GM23338 (cell line): ENCODE measurements around the gene HIVEP3. TPM values are rescaled to one million over a fixed set of nuclear protein-coding genes. Genes with fewer than 3 reads are reported as not detected.

Experiments used
- ATAC-seq: fragments of 200-7000 bp; cut with Tn5 transposase; 3 replicates; pipeline ENCODE4 v1.9.1; 2020
- DNase-seq: peaks from one replicate; pipeline ENCODE4 v3.0.0-alpha.2; 2015; ENCODE audit warnings: low spot score
- H2AFZ ChIP-seq: fragments of 200-600 bp; sonication (generic); 2 replicates; pipeline ENCODE4 v1.8.0; 2016; ENCODE audit warnings: antibody characterized with exemption, mild to moderate bottlenecking, moderate library complexity
- H3F3A ChIP-seq: fragments of 200-600 bp; sonication (generic); replicated peaks from 2 replicates; pipeline ENCODE4 v1.8.0; 2017; ENCODE audit warnings: antibody characterized with exemption, mixed run types, low read depth
- H3K27ac ChIP-seq: fragments of 200-600 bp; sonication (generic); 2 replicates; pipeline ENCODE4 v1.6.1; 2016; ENCODE audit warnings: low read depth
- H3K27me3 ChIP-seq: fragments of 200-600 bp; sonication (generic); 2 replicates; pipeline ENCODE4 v1.8.0; 2016; ENCODE audit warnings: mild to moderate bottlenecking, mixed run types, moderate library complexity; ENCODE audit not compliant: insufficient read depth
- H3K36me3 ChIP-seq: fragments of 200-600 bp; sonication (generic); 2 replicates; pipeline ENCODE4 v1.8.0; 2016; ENCODE audit warnings: mild to moderate bottlenecking; ENCODE audit not compliant: insufficient read depth
- H3K4me1 ChIP-seq: fragments of 200-600 bp; sonication (generic); 2 replicates; pipeline ENCODE4 v1.8.0; 2016; ENCODE audit warnings: mild to moderate bottlenecking, moderate library complexity; ENCODE audit not compliant: insufficient read depth
- H3K4me2 ChIP-seq: fragments of 200-600 bp; sonication (generic); 2 replicates; pipeline ENCODE4 v1.7.1; 2017; ENCODE audit warnings: mixed run types
- H3K4me3 ChIP-seq: fragments of 200-600 bp; sonication (generic); 2 replicates; pipeline ENCODE4 v1.6.1; 2016; ENCODE audit warnings: mixed run types
- H3K79me2 ChIP-seq: fragments of 200-600 bp; sonication (generic); replicated peaks from 2 replicates; pipeline ENCODE4 v1.8.0; 2017; ENCODE audit warnings: mild to moderate bottlenecking; ENCODE audit not compliant: insufficient read depth
- H3K9me2 ChIP-seq: fragments of 200-600 bp; sonication (generic); 2 replicates; pipeline ENCODE4 v1.8.0; 2017; ENCODE audit not compliant: insufficient read depth
- H4K20me1 ChIP-seq: fragments of 200-600 bp; sonication (generic); replicated peaks from 2 replicates; pipeline ENCODE4 v1.8.0; 2017; ENCODE audit warnings: mild to moderate bottlenecking; ENCODE audit not compliant: insufficient read depth
- H3K27ac Mint-ChIP-seq: 2 replicates; pipeline ENCODE4 v1.8.0; 2020; ENCODE audit warnings: inconsistent platforms, mild to moderate bottlenecking, moderate library complexity, mixed read lengths
- H3K27me3 Mint-ChIP-seq: 3 replicates; pipeline ENCODE4 v1.8.0; 2022; ENCODE audit warnings: low read depth, mild to moderate bottlenecking, moderate library complexity, mixed read lengths, inconsistent platforms; ENCODE audit not compliant: insufficient read depth, poor library complexity
- H3K36me3 Mint-ChIP-seq: 3 replicates; pipeline ENCODE4 v1.8.0; 2021; ENCODE audit warnings: low read depth, mild to moderate bottlenecking, inconsistent platforms, moderate library complexity, mixed read lengths
- H3K4me1 Mint-ChIP-seq: 3 replicates; pipeline ENCODE4 v1.8.0; 2020; ENCODE audit warnings: mild to moderate bottlenecking, inconsistent platforms, mixed read lengths
- H3K4me3 Mint-ChIP-seq: 3 replicates; pipeline ENCODE4 v1.8.0; 2021; ENCODE audit warnings: moderate library complexity, mild to moderate bottlenecking, inconsistent platforms, mixed read lengths
- H3K9me3 Mint-ChIP-seq: 3 replicates; pipeline ENCODE4 v1.8.0; 2020; ENCODE audit warnings: moderate library complexity, mild to moderate bottlenecking, inconsistent platforms, mixed read lengths
- CREB1 ChIP-seq: fragments of 250-450 bp; sonication (Bioruptor Pico); IDR thresholded peaks from 2 replicates; pipeline ENCODE4 v1.5.0; 2020; ENCODE audit warnings: low read depth, mild to moderate bottlenecking, moderate library complexity
- CTCF ChIP-seq, 2 experiments: fragments of 200-600 bp in 1 of 2; sonication (generic) in 1 of 2; conservative IDR thresholded peaks; 2 replicates each; pipeline versions ENCODE4 v1.5.1 to v1.6.1; 2016 to 2017; ENCODE audit warnings: antibody characterized with exemption in 2 of 2, low read depth in 2 of 2, mild to moderate bottlenecking in 2 of 2, moderate library complexity in 1 of 2
- ETS1 ChIP-seq: IDR thresholded peaks from 2 replicates; pipeline ENCODE4 v1.6.1; 2016; ENCODE audit warnings: antibody characterized with exemption
- EZH2 ChIP-seq: fragments of 200-600 bp; sonication (generic); IDR thresholded peaks from one replicate; pipeline ENCODE4 v1.8.0; 2017; ENCODE audit warnings: antibody characterized with exemption, mild to moderate bottlenecking, low read depth; ENCODE audit not compliant: unreplicated experiment
- EZH2phosphoT487 ChIP-seq: fragments of 200-600 bp; sonication (generic); IDR thresholded peaks from one replicate; pipeline ENCODE4 v1.8.1; 2018; ENCODE audit warnings: antibody characterized with exemption; ENCODE audit not compliant: unreplicated experiment
- JUNB ChIP-seq: IDR thresholded peaks from one replicate; pipeline ENCODE4 v1.6.1; 2016; ENCODE audit warnings: antibody characterized with exemption; ENCODE audit not compliant: unreplicated experiment
- NANOG ChIP-seq: IDR thresholded peaks from 2 replicates; pipeline ENCODE4 v1.6.1; 2016; ENCODE audit warnings: antibody characterized with exemption, borderline replicate concordance
- POLR2AphosphoS5 ChIP-seq: IDR thresholded peaks from 2 replicates; pipeline ENCODE4 v1.6.1; 2016; ENCODE audit warnings: antibody characterized with exemption, low read depth
- REST ChIP-seq: IDR thresholded peaks from one replicate; pipeline ENCODE4 v1.6.1; 2018; ENCODE audit warnings: antibody characterized with exemption; ENCODE audit not compliant: unreplicated experiment
- STAT1 ChIP-seq: IDR thresholded peaks from one replicate; pipeline ENCODE4 v1.6.1; 2016; ENCODE audit warnings: antibody characterized with exemption; ENCODE audit not compliant: unreplicated experiment
- ZNF114 ChIP-seq: fragments of 250-450 bp; sonication (Bioruptor Pico); IDR thresholded peaks from 2 replicates; pipeline ENCODE4 v1.5.0; 2020; ENCODE audit warnings: mild to moderate bottlenecking, moderate library complexity
- ZNF331 ChIP-seq: fragments of 250-450 bp; sonication (Bioruptor Pico); IDR thresholded peaks from 2 replicates; pipeline ENCODE4 v1.5.0; 2020; ENCODE audit warnings: low read depth, mild to moderate bottlenecking, moderate library complexity
- ZNF462 ChIP-seq: fragments of 250-450 bp; sonication (Bioruptor Pico); IDR thresholded peaks from 2 replicates; pipeline ENCODE4 v1.5.0; 2020; ENCODE audit warnings: mild to moderate bottlenecking, moderate library complexity
- polyA plus RNA-seq: library from polyadenylated mRNA; unstranded; fragments of >200 nt; fragmentation: Nextera tagmentation; extraction: Ambion mirVana; gene quantifications from 2 replicates; pipeline ENCODE4 v1.2.1, GENCODE V29; 2016
- total RNA-seq: library from RNA; depleted of rRNA; stranded (reverse); fragments of >200 nt; shearing (Covaris generic); gene quantifications from 2 replicates; pipeline ENCODE4 v1.2.3, GENCODE V29; 2014

HIVEP3 gene
- total and polyA plus RNA-seq, 2 experiments from 2014 or later: 0.14 to 0.24 TPM

GRCh38 chr1:41689558-41689981, 229.2 kb downstream of the HIVEP3 start:
- no peak overlapping the region for H3K27ac ChIP-seq
- DNase-seq: no peak
- no peaks in the 10 kb centered on the region for H3K4me1 ChIP-seq
- no peaks in the 10 kb centered on the region for H3K9me3 Mint-ChIP-seq
- H3K4me1 Mint-ChIP-seq: no peaks in the 10 kb centered on the region
- no peaks in the 10 kb centered on the region for H3K36me3 ChIP-seq
- H4K20me1 ChIP-seq: no peaks in the 10 kb centered on the region
- no peak for TF ChIP-seq NANOG
- TF ChIP-seq POLR2AphosphoS5: no peak
- no peak for TF ChIP-seq EZH2
- no peak for TF ChIP-seq CREB1
- TF ChIP-seq ZNF462 (CRISPR knock-in tag): no peak
- TF ChIP-seq JUNB: no peak
- no peak for TF ChIP-seq STAT1
- no peak for TF ChIP-seq EZH2phosphoT487
- TF ChIP-seq ETS1: no peak
- TF ChIP-seq CTCF (conservative IDR thresholded peaks at IDR 0.05; ENCODE audit: low read depth in 2 of 2): no peak
- no peak for TF ChIP-seq ZNF331 (CRISPR knock-in tag)
- no peak for TF ChIP-seq ZNF114 (CRISPR knock-in tag)
- no peak for TF ChIP-seq REST
- H3K27ac Mint-ChIP-seq: no peak overlapping the region
- H3K27me3 ChIP-seq: no peaks in the 10 kb centered on the region
- H3K27me3 Mint-ChIP-seq: peaks cover 3% of the 10 kb centered on the region
- ATAC-seq: peak; percentile 40; the same call in 2 of the 3 replicates
- H3K4me3 ChIP-seq: no peak overlapping the region
- H3K4me3 Mint-ChIP-seq: no peak overlapping the region
- no peaks in the 10 kb centered on the region for H3K79me2 ChIP-seq
- no peaks in the 10 kb centered on the region for H3K36me3 Mint-ChIP-seq
- no peaks in the 10 kb centered on the region for H3K9me2 ChIP-seq
- H2AFZ ChIP-seq: 0 out of 2 replicates have a peak overlapping the region, but pooled peaks have one; percentile 32
- H3K4me2 ChIP-seq: no peak overlapping the region
- no peaks in the 10 kb centered on the region for H3F3A ChIP-seq
